ENCODE data around the gene GADD45A.
"Not testable (repeated sequence)": the region's sequence is repeated elsewhere in the genome, so short reads cannot be mapped to it uniquely, and the experiment has no call there.

Gene GADD45A

DNA sequence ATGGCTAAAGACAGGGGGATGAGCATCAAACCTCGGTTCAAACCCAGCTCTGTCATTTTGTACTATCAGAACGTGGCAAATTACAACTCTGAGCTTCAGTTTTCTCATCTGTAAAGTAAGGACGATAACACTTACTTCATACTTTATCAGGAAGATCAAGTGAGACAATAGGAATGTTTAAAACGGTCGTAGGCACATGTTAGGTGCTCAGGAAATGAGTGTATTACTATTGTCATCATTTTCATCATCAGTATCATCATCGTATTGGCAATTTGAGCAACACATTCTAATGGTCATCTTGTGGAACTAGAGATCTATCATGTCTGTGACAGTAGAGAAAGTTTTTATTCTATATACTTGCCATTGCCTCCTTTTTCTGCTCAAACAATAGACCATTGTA, 22.1 kb upstream of the GADD45A start:
- peaks cover 15% of the 10 kb centered on the region for H3K4me1 ChIP-seq (ENCODE audit: low read length)
- no peak overlapping the region for H3K9ac ChIP-seq (ENCODE audit: low read length)
- no peak overlapping the region for H2AFZ ChIP-seq (ENCODE audit: low read length)
- H3K27me3 ChIP-seq (replicated peaks; ENCODE audit: insufficient read depth, low read length) = no peaks in the 10 kb centered on the region
- no peaks in the 10 kb centered on the region for H4K20me1 ChIP-seq (ENCODE audit: insufficient read depth, low read length)
- H3F3A ChIP-seq (ENCODE audit: insufficient read depth, low read length) = no peaks in the 10 kb centered on the region; the same call in 1 of the 2 replicates
- no peak for TF ChIP-seq EZH2 (optimal IDR thresholded peaks at IDR 0.05; ENCODE audit: low read depth, low read length)
- TF ChIP-seq, protein P1, sequence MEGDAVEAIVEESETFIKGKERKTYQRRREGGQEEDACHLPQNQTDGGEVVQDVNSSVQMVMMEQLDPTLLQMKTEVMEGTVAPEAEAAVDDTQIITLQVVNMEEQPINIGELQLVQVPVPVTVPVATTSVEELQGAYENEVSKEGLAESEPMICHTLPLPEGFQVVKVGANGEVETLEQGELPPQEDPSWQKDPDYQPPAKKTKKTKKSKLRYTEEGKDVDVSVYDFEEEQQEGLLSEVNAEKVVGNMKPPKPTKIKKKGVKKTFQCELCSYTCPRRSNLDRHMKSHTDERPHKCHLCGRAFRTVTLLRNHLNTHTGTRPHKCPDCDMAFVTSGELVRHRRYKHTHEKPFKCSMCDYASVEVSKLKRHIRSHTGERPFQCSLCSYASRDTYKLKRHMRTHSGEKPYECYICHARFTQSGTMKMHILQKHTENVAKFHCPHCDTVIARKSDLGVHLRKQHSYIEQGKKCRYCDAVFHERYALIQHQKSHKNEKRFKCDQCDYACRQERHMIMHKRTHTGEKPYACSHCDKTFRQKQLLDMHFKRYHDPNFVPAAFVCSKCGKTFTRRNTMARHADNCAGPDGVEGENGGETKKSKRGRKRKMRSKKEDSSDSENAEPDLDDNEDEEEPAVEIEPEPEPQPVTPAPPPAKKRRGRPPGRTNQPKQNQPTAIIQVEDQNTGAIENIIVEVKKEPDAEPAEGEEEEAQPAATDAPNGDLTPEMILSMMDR (IDR thresholded peaks at IDR 0.05; ENCODE audit: low read length) = no peak
- TF ChIP-seq EZH2phosphoT487 (IDR thresholded peaks at IDR 0.05; ENCODE audit: low read length) = no peak
- no peaks in the 10 kb centered on the region for H3K9me2 ChIP-seq (replicated peaks; ENCODE audit: insufficient read depth, low read length)
- no peaks in the 10 kb centered on the region for H3K36me3 ChIP-seq (replicated peaks; ENCODE audit: insufficient read depth, low read length)
- H3K4me2 ChIP-seq (ENCODE audit: low read depth, low read length) = no peak overlapping the region
- no peak for DNase-seq
- no peak overlapping the region for H3K4me3 ChIP-seq (ENCODE audit: low read length)
- no peak overlapping the region for H3K27ac ChIP-seq (ENCODE audit: low read length)
- no peaks in the 10 kb centered on the region for H3K9me3 ChIP-seq (replicated peaks; ENCODE audit: insufficient read depth, low read length)
- no peaks in the 10 kb centered on the region for H3K79me2 ChIP-seq (ENCODE audit: low read length)

DNA sequence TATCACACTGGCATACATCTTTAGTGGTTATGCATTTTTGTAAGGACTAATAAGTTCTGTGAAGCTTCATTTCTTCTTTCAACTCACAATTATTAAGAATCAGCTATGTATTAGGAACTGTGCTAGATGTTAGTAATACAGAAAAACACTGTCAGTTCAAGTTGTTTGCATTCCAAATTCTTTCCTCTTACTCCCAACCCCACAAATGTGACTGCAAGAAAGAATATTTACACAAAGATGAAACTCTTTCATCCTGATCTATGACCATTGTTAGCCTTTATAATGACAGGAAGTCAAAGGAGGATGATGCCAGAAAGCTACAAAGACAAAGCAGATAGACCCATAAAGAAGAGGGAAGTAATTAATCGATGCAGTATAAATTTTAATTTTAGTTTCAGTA, 21.0 kb upstream of the GADD45A start:
- Histone ChIP-seq H3K27ac (ENCODE audit: low read length) (no peak overlapping the region), H3K36me3 (replicated peaks; ENCODE audit: insufficient read depth, low read length) (no peaks in the 10 kb centered on the region), H3K9me3 (replicated peaks; ENCODE audit: insufficient read depth, low read length) (no peaks in the 10 kb centered on the region), H3K9me2 (replicated peaks; ENCODE audit: insufficient read depth, low read length) (no peaks in the 10 kb centered on the region), H3K9ac (ENCODE audit: low read length) (no peak overlapping the region), H3K4me2 (ENCODE audit: low read depth, low read length) (no peak overlapping the region), H3K27me3 (replicated peaks; ENCODE audit: insufficient read depth, low read length) (no peaks in the 10 kb centered on the region), H3F3A (ENCODE audit: insufficient read depth, low read length) (no peaks in the 10 kb centered on the region), H2AFZ (ENCODE audit: low read length) (no peak overlapping the region), H3K79me2 (ENCODE audit: low read length) (no peaks in the 10 kb centered on the region), H4K20me1 (ENCODE audit: insufficient read depth, low read length) (no peaks in the 10 kb centered on the region), H3K4me3 (ENCODE audit: low read length) (no peak overlapping the region), H3K4me1 (ENCODE audit: low read length) (peaks cover 6% of the 10 kb centered on the region; the same call in 1 of the 2 replicates)
- TF ChIP-seq EZH2phosphoT487 (IDR thresholded peaks at IDR 0.05; ENCODE audit: low read length) = no peak
- TF ChIP-seq EZH2 (optimal IDR thresholded peaks at IDR 0.05; ENCODE audit: low read depth, low read length) = no peak
- TF ChIP-seq, protein P1 (IDR thresholded peaks at IDR 0.05; ENCODE audit: low read length) = no peak
- DNase-seq = no peak

DNA sequence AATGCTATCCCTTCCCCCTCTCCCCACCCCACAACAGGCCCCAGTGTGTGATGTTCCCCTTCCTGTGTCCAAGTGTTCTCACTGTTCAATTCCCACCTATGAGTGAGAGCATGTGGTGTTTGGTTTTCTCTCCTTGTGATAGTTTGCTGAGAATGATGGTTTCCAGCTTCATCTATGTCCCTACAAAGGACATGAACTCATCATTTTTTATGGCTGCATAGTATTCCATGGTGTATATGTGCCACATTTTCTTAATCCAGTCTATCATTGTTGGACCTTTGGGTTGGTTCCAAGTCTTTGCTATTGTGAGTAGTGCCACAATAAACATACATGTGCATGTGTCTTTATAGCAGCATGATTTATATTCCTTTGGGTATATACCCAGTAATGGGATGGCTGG, 19.7 kb upstream of the GADD45A start:
- not testable (repeated sequence) for H2AFZ ChIP-seq (ENCODE audit: low read length); H4K20me1 ChIP-seq (ENCODE audit: insufficient read depth, low read length); DNase-seq

DNA sequence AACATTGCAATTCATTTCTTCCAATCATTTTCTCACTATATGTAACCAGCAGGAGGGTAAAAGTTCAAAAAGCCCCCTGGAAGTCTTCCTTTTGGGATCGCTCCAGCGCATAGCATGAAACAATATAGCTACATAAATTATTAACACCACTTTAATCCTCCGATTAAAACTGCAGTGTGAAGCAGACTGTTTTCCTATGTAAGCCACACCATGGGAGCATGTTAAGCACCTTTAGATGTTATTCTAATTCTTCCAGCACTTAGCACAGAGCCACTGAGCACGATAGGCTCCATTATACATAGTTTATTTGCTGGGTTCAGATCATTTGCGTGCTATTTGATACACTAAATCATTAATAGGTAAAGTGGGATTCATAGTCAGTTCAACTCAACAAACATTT, 18.4 kb upstream of the GADD45A start:
- H3K9me3 ChIP-seq (replicated peaks; ENCODE audit: insufficient read depth, low read length) = no peaks in the 10 kb centered on the region
- TF ChIP-seq EZH2 (optimal IDR thresholded peaks at IDR 0.05; ENCODE audit: low read depth, low read length) (no peak), EZH2phosphoT487 (IDR thresholded peaks at IDR 0.05; ENCODE audit: low read length) (no peak)
- TF ChIP-seq, protein P1 (IDR thresholded peaks at IDR 0.05; ENCODE audit: low read length) = no peak
- H3K4me2 ChIP-seq (ENCODE audit: low read depth, low read length) = no peak overlapping the region
- no peak overlapping the region for H3K9ac ChIP-seq (ENCODE audit: low read length)
- H3K4me1 ChIP-seq (ENCODE audit: low read length) = no peaks in the 10 kb centered on the region
- H3K4me3 ChIP-seq (ENCODE audit: low read length) = no peak overlapping the region
- DNase-seq = no peak
- H2AFZ ChIP-seq (ENCODE audit: low read length) = no peak overlapping the region
- H3F3A ChIP-seq (ENCODE audit: insufficient read depth, low read length) = no peaks in the 10 kb centered on the region
- H3K9me2 ChIP-seq (replicated peaks; ENCODE audit: insufficient read depth, low read length) = no peaks in the 10 kb centered on the region
- no peaks in the 10 kb centered on the region for H3K79me2 ChIP-seq (ENCODE audit: low read length)
- H3K27ac ChIP-seq (ENCODE audit: low read length) = no peak overlapping the region
- no peaks in the 10 kb centered on the region for H3K27me3 ChIP-seq (replicated peaks; ENCODE audit: insufficient read depth, low read length)
- no peaks in the 10 kb centered on the region for H3K36me3 ChIP-seq (replicated peaks; ENCODE audit: insufficient read depth, low read length)
- no peaks in the 10 kb centered on the region for H4K20me1 ChIP-seq (ENCODE audit: insufficient read depth, low read length)

More for the DNA sequence above, 19.7 kb upstream of the GADD45A start:
- not testable (repeated sequence) for H3K27ac ChIP-seq (ENCODE audit: low read length); H3K4me2 ChIP-seq (ENCODE audit: low read depth, low read length); H3K4me1 ChIP-seq (ENCODE audit: low read length); H3K27me3 ChIP-seq (replicated peaks; ENCODE audit: insufficient read depth, low read length); H3K9me2 ChIP-seq (replicated peaks; ENCODE audit: insufficient read depth, low read length); H3K4me3 ChIP-seq (ENCODE audit: low read length); H3K36me3 ChIP-seq (replicated peaks; ENCODE audit: insufficient read depth, low read length); H3K9ac ChIP-seq (ENCODE audit: low read length); H3K9me3 ChIP-seq (replicated peaks; ENCODE audit: insufficient read depth, low read length); H3F3A ChIP-seq (ENCODE audit: insufficient read depth, low read length); H3K79me2 ChIP-seq (ENCODE audit: low read length)
